ENCODE measurements around the gene WNK1.
A peak's percentile ranks its signal among the peaks of the same experiment; 100 is the strongest.
"Not testable (repeated sequence)": the region's sequence is repeated elsewhere in the genome, so short reads cannot be mapped to it uniquely, and the experiment has no call there.

The WNK1 gene

DNA sequence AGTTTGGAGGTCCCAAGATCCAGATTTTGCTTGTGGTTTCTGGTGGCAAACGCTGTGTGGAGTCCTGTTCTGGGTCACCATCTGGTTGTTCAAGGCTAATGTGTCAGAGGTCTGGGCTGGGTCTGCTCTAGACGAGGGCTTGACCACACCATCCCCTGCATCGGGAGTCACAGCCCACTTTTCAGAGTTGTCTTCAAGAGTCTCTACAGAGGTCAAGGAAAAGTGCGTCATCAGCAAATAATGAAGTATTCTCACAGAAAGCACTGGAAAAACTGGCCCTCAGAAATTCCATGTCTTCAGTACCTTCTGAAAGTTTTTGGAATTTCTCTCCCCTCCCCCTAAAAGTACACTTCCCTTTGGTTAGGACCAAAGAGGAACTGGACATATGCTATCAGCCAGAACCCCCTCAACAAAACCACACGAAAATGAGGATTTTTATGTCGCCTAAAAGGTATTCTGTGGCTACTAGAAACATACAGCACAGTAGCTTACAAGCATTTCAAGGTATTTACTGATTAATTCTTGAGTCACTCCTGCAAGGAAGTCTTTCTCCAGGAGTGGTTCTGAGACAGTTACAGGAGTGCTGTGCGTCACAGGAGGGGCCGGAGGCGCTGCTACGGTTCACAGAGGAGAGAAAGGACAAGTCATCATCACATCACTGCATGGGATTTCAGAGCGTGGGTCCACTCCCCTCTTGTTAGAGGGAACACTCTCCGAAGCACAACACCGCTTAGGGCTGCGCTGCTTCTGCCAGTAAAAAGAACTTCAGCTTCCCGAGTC lies 161.7 kb downstream of the WNK1 start:
- DNase-seq, result no peak

DNA sequence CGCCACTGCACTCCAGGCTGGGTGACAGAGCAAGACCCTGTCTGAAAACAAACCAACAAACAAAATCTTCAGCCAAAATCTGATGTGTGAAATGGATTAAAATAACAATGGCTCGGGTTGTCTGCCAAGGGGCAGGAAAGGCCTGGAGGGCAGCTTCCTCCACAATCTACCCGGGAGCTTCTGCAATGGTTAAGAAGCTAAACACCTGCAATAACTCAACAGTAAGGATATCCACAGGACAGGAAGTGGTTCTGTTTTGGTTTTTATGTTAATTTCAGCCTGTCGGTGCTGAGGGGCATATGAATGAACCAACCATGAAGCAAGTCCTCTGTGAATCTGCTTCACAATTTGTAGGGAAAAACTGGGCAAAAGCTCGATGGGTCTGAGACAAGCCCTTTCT lies 162.7 kb downstream of the WNK1 start:
- DNase-seq, result no peak

DNA sequence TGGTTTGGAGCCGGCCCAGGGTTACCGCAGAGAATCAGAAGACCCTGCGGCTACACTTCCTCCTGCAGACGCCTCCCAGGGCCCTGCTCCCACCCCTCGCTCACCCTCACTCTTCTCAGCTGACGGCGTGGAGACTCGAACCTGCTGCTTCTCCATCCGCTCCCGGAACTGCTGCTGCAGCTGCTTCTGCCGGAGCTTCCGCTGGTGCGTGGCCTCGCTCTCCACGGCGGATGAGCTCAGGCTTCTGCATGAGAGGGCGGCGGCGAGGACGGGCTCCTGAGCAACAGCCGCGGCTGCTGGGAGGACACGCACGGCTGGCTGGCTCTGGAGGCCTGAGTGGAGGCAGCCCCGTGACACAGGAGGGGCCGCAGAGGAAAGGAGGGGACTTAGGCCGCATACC lies 163.9 kb downstream of the WNK1 start:
- DNase-seq, result no peak

DNA sequence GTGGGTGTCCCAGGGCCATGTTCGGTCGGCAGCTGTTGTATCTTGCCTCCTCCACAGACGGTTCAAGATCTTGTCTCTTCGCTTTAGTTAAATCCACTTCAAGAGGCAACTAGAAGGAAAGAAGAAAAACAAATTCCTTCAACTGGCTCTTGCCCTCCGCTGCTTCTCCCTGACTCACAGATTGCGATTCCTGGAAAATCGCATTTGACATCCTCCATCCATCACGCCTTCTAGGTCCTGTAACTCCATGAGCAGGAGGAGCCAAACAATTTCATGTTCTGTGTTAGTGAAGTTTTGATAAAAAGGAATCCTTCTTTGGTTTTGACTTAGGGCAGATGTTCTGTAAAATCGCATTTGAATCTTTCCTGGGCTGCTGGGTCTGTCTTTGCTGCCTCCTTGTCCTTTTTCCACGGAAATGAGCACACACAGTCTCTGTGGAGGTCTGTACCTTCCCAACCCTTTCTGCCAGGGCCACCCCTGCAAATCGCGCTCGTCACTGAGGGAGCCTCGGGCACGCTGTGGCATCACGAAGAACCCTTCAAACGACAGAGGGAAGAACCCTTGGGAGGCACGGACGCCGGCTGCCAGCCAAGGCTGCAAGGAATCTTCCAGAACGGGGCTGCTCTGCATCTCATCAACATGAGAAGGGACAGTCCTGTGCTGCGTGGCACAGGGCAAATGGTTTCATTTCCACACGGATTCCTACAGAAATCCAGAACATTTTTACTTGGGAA lies 164.5 kb downstream of the WNK1 start:
- DNase-seq, result no peak

DNA sequence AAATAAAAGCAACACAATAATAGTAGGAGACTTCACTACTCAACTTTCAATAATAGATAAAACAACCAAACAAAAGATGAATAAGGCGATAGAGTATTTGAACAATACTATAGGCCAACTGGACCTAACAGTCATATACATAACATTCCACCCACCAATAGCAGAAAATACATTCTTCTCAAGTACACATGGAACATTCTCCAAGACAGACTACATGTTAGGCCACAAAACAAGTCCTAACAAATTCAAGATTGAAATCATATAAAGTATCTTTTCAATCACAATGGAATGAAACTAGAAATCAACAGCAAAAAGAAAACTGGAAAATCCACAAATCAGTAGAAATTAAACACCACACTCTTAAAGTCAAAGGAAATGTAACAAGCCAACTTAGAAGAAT lies 168.3 kb downstream of the WNK1 start:
- no peak for DNase-seq

DNA sequence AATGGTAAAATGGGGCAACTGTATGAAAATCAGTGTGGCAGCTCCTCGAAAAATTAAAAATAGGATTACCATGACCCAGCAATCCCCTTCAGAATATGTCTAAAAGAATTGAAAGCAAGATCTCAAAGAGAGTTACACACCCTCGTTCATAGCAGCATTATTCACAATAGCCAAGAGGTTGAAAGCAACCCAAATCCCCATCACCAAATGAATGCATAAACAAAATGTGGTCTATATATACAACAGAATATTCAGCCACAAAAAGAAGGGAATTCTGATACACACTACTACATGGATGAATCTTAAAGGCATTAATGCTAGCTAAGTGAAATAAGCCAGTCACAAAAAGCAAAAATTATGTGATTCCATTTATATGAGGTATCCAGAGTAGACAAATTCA lies 169.9 kb downstream of the WNK1 start:
- no peak for DNase-seq

DNA sequence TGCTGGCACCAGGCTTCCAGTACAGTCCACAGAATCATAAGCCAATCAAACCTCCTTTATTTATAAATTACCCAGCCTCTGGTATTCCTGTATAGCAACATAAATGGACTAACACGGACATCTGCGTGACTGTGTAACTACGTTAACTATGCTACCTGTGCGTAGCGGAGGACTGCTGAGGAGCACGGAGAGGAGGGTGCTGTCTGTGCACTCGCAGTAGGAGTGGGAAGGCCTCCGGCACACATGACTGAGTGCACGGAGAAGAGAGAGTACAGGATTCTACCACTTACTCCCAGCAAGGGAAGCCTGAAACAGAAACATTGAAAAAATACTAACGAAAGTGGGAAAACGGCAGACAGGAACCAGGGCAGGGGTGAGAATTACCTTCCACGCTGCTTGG lies 174.3 kb downstream of the WNK1 start:
- DNase-seq, result no peak

DNA sequence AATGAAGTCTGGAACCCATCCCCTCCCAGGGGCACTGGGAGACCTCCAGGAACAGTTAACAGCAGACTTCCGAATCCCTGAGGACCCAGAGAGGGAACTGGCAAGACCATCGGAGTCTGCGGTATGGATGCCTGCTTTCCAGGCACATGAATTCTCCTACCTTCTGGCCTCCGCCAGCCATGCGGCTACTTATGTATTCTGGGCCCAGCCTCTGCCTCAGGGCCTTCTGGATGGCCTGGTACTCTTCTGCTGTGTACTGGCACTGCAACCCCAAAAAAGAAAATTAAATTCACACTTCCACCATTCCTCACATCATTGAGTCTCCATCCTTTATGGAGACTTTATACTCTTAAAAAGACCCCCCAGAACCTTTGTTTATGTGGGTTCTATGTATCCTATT lies 178.7 kb downstream of the WNK1 start:
- DNase-seq, result no peak

DNA sequence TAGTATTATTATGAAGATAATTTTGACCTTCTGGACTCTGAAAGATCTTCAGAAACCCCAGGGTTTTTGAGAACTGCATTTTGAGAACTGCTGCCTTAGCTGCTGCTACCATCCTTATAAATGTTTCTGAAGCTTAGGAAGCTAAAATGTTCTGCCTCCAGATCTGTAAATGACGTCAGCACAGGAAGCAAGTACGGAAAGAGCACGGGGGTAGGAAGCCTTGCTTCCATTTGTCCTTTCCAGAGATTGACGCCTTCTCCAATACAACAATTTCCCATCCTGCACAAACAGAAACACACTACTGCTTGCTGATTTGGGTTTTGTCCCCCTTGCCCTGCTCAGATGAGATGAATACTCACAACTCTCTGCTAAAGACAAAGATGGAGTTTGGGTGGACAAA lies 179.2 kb downstream of the WNK1 start:
- DNase-seq, result no peak

DNA sequence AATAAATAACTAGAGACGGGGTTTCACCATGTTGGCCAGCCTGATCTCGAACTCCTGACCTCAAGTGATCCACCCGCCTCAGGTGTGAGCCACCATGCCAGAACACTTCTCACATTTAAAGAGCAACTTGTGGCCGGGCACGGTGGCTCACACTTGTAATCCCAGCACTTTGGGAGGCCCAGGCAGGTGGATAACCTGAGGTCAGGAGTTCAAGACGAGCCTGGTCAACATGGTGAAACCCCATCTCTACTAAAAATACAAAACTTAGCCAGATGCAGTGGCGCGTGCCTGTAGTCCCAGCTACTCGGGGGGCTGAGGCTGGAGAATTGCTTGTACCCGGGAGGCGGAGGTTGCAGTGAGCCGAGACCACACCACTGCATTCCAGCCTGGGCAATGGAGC lies 183.5 kb downstream of the WNK1 start:
- DNase-seq, result not testable (repeated sequence)

DNA sequence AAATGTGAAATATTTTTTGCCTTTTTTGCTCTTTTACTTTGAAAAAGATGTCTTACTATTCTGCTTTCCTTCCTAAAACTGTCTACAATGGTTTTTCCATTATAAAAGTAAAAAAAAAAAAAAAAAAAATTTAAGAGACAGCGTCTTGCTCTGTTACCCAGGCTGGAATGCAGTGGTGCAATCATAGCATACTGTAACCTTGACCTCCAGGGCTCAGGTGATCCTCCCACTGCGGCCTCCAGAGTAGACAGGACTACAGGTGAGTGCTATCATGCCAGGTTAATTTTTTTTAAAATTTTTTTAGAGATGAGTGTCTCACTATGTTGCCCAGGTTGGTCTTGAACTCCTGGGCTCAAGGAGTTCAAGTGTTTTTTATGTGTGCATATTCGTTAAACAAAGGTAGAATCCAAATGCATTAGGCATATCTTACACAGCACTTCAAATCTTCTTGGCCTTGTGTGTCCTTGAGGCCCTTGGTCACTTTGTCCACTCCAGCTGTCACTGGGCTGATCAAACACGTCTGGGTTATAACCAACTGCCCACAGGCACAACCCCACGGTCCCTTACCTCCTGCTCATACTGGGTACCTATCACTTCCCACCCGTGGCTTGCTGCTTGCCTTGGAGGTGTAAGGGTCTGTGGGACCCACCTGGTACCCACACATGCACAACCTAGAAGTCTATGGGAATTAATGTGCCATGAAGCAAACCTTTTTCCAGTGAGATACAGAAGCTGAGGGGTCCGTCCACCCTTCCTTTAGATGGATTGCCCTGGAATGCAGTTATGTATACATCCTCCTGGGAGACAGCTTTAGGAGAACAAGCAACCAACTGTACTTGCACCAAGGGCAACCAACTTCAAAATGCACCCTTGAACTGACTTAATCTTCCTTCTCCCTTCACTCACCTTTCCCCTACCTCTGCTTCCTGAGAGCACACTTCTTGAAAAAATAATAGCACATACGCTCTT lies 184.3 kb downstream of the WNK1 start:
- no peak for DNase-seq

DNA sequence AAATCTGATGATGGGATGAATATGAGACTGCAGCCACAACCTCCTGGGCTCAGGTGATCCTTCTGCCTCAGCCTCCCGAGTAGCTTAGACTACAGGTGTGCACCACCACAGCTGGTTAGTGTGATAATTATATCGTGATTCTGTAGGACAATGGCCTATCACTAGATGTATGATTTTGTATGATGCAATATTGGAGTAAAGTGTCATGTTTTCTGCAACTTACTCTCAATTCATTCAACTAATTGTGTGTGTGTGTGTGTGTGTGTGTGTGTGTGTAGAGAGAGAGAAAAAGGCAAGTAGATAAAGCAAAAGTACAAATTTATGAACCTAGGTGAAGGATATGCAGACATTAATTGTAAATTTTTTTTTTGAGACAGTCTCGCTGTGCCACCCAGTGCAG lies 186.4 kb downstream of the WNK1 start:
- DNase-seq, result no peak

DNA sequence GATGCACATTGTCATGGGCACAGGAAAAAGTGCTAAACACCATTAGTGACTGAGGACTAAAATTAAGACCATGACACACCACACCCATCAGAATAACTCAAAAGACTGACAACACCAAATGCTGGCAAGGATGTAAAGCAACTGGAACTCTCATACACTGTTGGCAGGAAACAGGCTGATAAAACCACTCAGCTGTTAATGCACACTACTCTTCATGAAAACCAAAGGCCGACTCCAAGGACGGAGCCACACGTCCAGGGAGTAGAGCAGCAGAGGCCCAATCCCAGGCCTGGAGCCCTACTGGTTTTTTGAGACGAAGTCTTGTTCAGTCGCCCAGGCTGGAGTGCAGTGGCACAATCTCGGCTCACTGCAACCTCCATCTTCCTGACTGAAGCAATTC lies 190.7 kb downstream of the WNK1 start:
- DNase-seq, result no peak

DNA sequence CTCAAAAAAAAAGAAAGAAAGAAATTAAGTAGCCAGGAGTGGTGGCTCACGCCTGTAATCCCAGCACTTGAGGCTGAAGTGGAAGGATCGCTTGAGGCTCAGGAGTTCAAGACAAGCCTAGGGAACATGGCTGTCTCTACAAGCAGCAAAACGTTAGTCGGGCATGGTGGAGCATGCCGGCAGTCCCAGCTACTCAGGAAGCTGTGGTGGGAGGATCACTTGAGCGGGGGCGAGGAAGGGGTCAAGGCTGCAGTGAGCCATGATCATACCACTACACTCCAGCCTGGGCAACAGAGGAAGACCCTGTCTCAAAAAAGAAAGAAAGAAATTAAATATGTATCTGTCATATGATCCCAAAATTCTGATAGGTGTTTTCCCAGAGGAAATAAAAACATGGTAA lies 191.8 kb downstream of the WNK1 start:
- DNase-seq, result no peak

DNA sequence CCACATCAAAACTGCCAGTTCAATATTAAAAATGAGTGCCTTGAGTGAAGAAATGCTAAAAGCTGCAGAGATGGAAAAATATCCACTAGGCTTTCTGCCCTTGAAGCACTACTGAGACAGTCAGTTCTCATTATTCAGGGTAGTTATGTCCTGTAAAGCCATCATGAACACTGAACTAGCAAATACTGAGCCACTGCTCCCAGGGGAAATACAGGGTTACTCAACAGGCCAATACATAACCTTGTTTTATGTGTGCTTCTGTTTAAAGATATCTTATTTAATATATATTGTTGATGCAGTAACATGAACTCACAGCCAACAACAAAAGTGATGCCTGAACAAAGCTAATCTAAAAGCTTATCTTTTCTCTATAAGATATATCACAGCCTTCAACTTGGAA lies 193.8 kb downstream of the WNK1 start:
- no peak for DNase-seq

DNA sequence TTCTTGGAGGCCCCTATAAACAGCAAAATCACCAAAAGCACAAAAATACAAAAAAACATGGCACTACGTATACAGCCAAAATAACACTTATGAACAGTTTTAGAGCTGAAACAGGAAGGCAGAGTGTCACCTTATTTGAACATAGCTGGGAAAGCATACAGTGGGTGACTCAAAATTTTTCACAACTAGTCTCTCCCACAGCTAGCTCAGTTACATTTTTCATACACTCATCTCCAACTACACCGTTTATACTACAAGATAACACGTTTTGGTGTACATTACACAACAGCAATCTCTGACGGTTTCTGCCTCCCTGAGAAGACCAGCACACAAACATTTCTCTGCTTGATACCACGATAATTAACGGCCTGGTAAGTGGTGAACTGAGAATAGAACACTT lies 194.3 kb downstream of the WNK1 start:
- DNase-seq, result no peak

DNA sequence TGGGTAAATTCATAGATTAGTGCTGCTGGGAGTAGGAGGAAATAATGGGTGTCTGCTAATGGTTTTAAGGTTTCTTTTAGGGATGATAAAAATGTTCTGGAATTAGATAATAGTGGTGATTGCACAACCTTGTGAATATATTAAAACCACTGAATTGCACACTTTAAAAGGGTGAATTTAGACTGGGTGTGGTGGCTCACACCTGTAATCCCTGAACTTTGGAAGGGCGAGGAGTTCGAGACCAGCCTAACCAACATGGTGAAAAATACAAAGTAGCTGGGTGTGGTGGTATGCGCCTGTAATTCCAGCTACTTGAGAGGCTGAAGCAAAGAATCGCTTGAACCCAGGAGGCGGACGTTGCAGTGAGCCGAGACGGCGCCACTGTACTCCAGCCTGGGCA lies 195.9 kb downstream of the WNK1 start:
- no peak for DNase-seq

DNA sequence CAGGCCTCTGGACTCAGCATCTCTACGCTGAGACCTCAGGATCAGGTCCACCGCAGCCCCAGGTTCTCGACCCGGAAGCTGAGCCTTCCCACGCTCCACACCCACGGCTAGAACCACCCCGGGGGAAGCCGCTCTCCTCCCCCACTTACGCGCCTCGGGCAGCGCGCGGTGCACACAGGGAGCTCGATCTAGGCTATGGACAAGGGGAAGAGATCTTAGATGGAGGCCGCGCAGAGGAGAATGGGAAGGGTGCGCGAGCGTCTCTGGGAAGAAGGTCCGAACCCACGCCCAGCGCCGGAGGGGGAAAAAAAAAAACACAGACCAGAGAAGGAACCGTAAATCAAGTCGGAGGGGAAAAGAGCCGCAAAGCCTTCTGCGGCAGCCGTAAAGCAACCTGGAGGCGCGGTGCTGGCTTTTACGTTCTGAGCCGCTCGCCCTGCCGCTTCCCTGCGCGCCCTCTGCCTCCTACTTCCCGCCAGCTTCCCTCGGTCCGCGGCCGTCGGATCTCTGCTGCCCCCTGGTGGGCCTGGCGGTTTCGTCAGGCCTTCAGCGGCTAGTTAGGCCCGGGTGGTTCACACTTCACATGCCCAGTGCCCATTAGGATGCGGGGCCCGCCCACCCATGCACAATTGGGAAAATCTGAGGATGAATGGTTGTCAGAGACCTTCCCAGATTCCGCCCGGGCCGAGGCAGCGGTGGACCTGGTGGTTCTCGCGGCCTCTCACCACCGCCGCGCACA lies 197.2 kb downstream of the WNK1 start, which contains the start of gene RAD52:
Gene RAD52 (minus strand): TSS at position 242 of the 739 bp plus-strand sequence. CDS start 16,636 bp downstream, outside the sequence.
- peak; percentile 95 for DNase-seq

DNA sequence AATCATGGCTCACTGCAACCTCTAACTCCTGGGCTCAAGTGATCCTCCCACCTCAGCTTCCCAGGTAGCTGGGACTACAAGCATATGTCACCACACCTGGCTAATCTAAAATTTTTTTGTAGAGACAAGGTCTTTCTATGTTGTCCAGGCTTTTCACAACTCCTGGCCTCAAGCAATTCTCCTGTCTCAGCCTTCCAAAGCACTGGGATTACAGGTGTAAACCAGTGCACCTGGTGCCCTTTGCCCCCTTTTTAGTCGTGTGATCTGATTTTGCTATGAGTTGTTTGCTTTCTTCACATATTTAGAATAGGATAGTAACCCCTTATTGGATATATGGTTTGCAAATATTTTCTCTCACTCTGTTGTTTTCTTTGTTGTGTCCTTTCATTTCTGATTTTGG lies 198.8 kb downstream of the WNK1 start:
- DNase-seq, result no peak

DNA sequence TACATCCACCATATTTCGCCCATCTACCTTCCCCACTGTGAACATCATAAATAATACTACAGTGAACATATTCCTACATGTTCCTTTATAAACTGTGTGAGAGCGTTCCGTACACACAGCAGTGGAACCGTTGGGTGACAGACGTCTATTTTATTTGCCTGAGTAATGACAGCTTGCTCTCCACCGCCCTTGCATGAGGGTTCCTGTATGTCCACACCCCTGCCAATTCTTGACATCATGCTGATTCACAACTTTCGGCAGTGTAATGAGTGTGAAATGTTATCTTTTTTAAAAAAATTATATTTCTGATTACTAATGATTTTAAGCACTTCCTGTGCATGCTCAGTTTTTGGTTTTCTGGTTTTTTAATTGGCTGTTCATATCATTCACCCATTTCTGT lies 201.4 kb downstream of the WNK1 start:
- DNase-seq, result no peak

DNA sequence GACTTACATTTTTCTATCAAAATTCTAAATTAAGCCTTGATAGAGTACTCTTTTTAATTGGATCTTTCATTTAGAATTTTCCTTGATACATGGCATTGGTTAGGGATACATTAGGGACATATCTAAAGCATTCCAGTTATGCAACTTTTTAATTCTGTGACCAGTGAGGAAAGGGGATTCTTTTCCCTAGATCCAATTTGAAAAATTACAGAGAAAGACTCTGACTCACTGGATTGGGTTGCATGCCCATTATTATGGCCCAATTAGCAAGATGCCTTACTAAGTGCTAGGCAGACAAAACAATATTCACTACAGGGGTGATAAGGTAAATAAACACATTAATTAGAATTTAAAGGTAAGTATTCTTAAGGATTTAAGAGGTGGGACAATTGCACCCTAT lies 202.4 kb downstream of the WNK1 start:
- DNase-seq, result no peak

DNA sequence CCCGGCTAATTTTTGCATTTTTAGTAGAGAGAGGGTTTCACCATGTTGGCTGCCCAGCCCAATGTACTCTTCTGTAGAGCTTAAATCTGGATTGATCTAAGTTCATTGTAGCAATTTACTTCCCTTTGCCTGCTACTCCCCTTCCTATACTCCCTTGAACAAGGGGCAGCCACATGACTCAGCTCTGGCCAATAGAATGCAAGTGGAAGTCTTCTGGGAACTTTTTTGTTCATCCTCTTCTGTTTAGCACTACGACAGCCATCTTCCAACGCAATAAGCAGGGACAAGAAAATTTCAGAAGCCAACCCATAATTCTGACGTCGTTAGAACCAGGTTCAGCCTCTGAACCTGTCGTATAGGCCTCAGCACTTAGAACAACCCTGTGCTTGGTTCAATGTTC lies 203.6 kb downstream of the WNK1 start:
- DNase-seq, result no peak
